Measurements from ENCODE around the gene E2F2.

Gene E2F2

GRCh38 chr1:23529146-23530086 is 1.6 kb downstream of the E2F2 start:
- TF ChIP-seq CTCF (IDR thresholded peaks at IDR 0.05), result no peak
- Histone ChIP-seq H3K4me3 (no peak overlapping the region), H3K4me1 (peaks cover 0 to 35% (median 21%) of the 10 kb centered on the region in 4 donors), H3K27me3 (peaks cover 0 to 41% of the 10 kb centered on the region in 2 donors), H3K9me3 (no peaks in the 10 kb centered on the region), H3K27ac (no peak overlapping the region), H3K36me3 (no peaks in the 10 kb centered on the region)
- intact Hi-C loops (cut with DNase I; ENCODE audit: low total_unique reads), result loop anchor here (10.0 kb wide), 1 partner anchor 165 kb away; the partner anchor contains the start of gene ZNF436
- no peak for DNase-seq

GRCh38 chr1:23528250-23528978 is 2.6 kb downstream of the E2F2 start:
- intact Hi-C loops (cut with DNase I; ENCODE audit: low total_unique reads), result no loop called here
- Histone ChIP-seq H3K27me3 (peaks cover 0 to 41% of the 10 kb centered on the region in 2 donors), H3K4me1 (peaks cover 0 to 35% (median 21%) of the 10 kb centered on the region in 4 donors), H3K4me3 (no peak overlapping the region), H3K36me3 (no peaks in the 10 kb centered on the region), H3K27ac (no peak overlapping the region), H3K9me3 (no peaks in the 10 kb centered on the region)
- peak; percentile 81 to 84 for DNase-seq
- TF ChIP-seq CTCF (IDR thresholded peaks at IDR 0.05), result no peak

- no peak overlapping the region for H3K4me3 ChIP-seq
These were observed 3.2 kb downstream of the E2F2 start for GRCh38 chr1:23527900-23528249.

GRCh38 chr1:23527366-23527765 is 3.7 kb downstream of the E2F2 start:
- Histone ChIP-seq H3K4me3 (no peak overlapping the region), H3K4me1 (peaks cover 0 to 35% (median 21%) of the 10 kb centered on the region in 4 donors), H3K9me3 (no peaks in the 10 kb centered on the region), H3K27me3 (peaks cover 0 to 41% of the 10 kb centered on the region in 2 donors), H3K36me3 (no peaks in the 10 kb centered on the region), H3K27ac (no peak overlapping the region)
- no peak for TF ChIP-seq CTCF (IDR thresholded peaks at IDR 0.05)
- no peak for DNase-seq
- intact Hi-C loops (cut with DNase I; ENCODE audit: low total_unique reads), result no loop called here

More at GRCh38 chr1:23527900-23528249, 3.2 kb downstream of the E2F2 start:
- Histone ChIP-seq H3K27me3 (peaks cover 0 to 41% of the 10 kb centered on the region in 2 donors), H3K9me3 (no peaks in the 10 kb centered on the region), H3K27ac (no peak overlapping the region), H3K4me1 (peaks cover 0 to 35% (median 21%) of the 10 kb centered on the region in 4 donors), H3K36me3 (no peaks in the 10 kb centered on the region)
- DNase-seq, result no peak
- no peak for TF ChIP-seq CTCF (IDR thresholded peaks at IDR 0.05)
- intact Hi-C loops (cut with DNase I; ENCODE audit: low total_unique reads), result no loop called here

- Histone ChIP-seq H3K36me3 (no peaks in the 10 kb centered on the region), H3K27me3 (peaks cover 0 to 41% of the 10 kb centered on the region in 2 donors), H3K9me3 (no peaks in the 10 kb centered on the region), H3K27ac (no peak overlapping the region), H3K4me3 (no peak overlapping the region), H3K4me1 (peaks cover 0 to 27% (median 17%) of the 10 kb centered on the region in 4 donors)
- TF ChIP-seq CTCF (IDR thresholded peaks at IDR 0.05), result no peak
- DNase-seq, result no peak
- intact Hi-C loops (cut with DNase I; ENCODE audit: low total_unique reads), result no loop called here
These were observed 4.5 kb downstream of the E2F2 start for GRCh38 chr1:23526329-23527041.

Data from tibial artery (tissue), 4 donors.